H1 (cell line): ENCODE results near the gene CPED1. TPM values are rescaled to one million over a fixed set of nuclear protein-coding genes. Genes with fewer than 3 reads are reported as not detected.

Experiments
- CTCF ChIA-PET: fragments of 300-600 bp; sonication (Branson Sonifier 250); formaldehyde crosslinking; loops from one replicate; lab custom pipeline; 2021; ENCODE audit not compliant: partially characterized antibody; lab: Charles Lee
- POLR2A ChIA-PET: fragments of 300-600 bp; sonication (Branson Sonifier 250); formaldehyde crosslinking; loops from one replicate; lab custom pipeline; 2021; ENCODE audit warnings: inconsistent platforms; ENCODE audit not compliant: partially characterized antibody; lab: Charles Lee
- DNase-seq, 2 experiments: peaks; one replicate each; pipeline versions ENCODE4 v3.0.0 to v3.0.0-alpha.2; 2010 to 2022; ENCODE audit warnings: low spot score in 2 of 2, low read depth in 1 of 2, mixed read lengths in 1 of 2
- FAIRE-seq: peaks from 2 replicates; lab custom pipeline; 2011; peaks lifted over from hg19 to GRCh38; lab: Jason Lieb, UNC
- H2AFZ ChIP-seq: 2 replicates; pipeline ENCODE4 v1.8.1; 2012; ENCODE audit warnings: low read length, inconsistent platforms
- H2AK5ac ChIP-seq: 2 replicates; pipeline ENCODE4 v1.6.1; 2013; ENCODE audit warnings: low read depth, low read length
- H2BK120ac ChIP-seq: replicated peaks from 2 replicates; pipeline ENCODE3; 2013; ENCODE audit warnings: low read depth, low read length, inconsistent platforms
- H2BK12ac ChIP-seq: 2 replicates; pipeline ENCODE4 v1.6.1; 2013; ENCODE audit warnings: low read depth, low read length
- H2BK15ac ChIP-seq: 2 replicates; pipeline ENCODE4 v1.6.1; 2013; ENCODE audit warnings: low read length
- H2BK20ac ChIP-seq: 2 replicates; pipeline ENCODE4 v1.6.1; 2013; ENCODE audit warnings: low read length
- H2BK5ac ChIP-seq: 2 replicates; pipeline ENCODE4 v1.6.1; 2013; ENCODE audit warnings: low read depth, low read length
- H3K14ac ChIP-seq: 2 replicates; pipeline ENCODE4 v1.6.1; 2013; ENCODE audit warnings: inconsistent platforms; ENCODE audit not compliant: insufficient read length
- H3K18ac ChIP-seq: 2 replicates; pipeline ENCODE4 v1.6.1; 2013; ENCODE audit warnings: low read length; ENCODE audit errors: extremely low read depth
- H3K23ac ChIP-seq: 2 replicates; pipeline ENCODE4 v1.6.1; 2013; ENCODE audit warnings: inconsistent platforms; ENCODE audit not compliant: insufficient read length
- H3K23me2 ChIP-seq: 2 replicates; pipeline ENCODE4 v1.6.1; 2013; ENCODE audit warnings: low read depth, low read length
- H3K27ac ChIP-seq: 2 replicates; pipeline ENCODE4 v1.6.1; 2011; ENCODE audit warnings: low read depth, low read length, inconsistent platforms
- H3K27me3 ChIP-seq, 4 experiments: replicated peaks in 1 of 4; 1 replicate in 1 of 4; 2 replicates in 3 of 4; pipeline versions ENCODE4 v1.6.1 to v1.8.1; 2011 to 2013; ENCODE audit warnings: low read length in 3 of 4, mild to moderate bottlenecking in 3 of 4, inconsistent platforms in 2 of 4, mixed read lengths in 2 of 4, moderate library complexity in 1 of 4; ENCODE audit not compliant: control insufficient read depth in 3 of 4, insufficient read depth in 3 of 4; ENCODE audit errors: extremely low read depth in 1 of 4
- H3K36me3 ChIP-seq, 4 experiments: 2 replicates each; pipeline versions ENCODE4 v1.6.1 to v1.8.1; 2011 to 2013; ENCODE audit warnings: mild to moderate bottlenecking in 4 of 4, low read length in 3 of 4, moderate library complexity in 2 of 4, control low read depth in 1 of 4, inconsistent platforms in 1 of 4; ENCODE audit not compliant: insufficient read depth in 4 of 4, control insufficient read depth in 2 of 4
- H3K4ac ChIP-seq: replicated peaks from 2 replicates; pipeline ENCODE3; 2013; ENCODE audit warnings: low read length, low read depth, mixed read lengths, inconsistent platforms; ENCODE audit not compliant: insufficient read length
- H3K4me1 ChIP-seq, 4 experiments: replicated peaks in 1 of 4; 1 replicate in 1 of 4; 2 replicates in 3 of 4; pipeline versions ENCODE4 v1.6.1 to v1.8.1; 2011 to 2013; ENCODE audit warnings: low read length in 3 of 4, inconsistent platforms in 2 of 4, mixed read lengths in 1 of 4; ENCODE audit not compliant: insufficient read depth in 4 of 4, control insufficient read depth in 3 of 4
- H3K4me2 ChIP-seq, 2 experiments: 2 replicates each; pipeline versions ENCODE4 v1.6.1 to v1.8.1; 2011 to 2013; ENCODE audit warnings: low read depth in 2 of 2, low read length in 2 of 2, control low read depth in 1 of 2, inconsistent platforms in 1 of 2, mild to moderate bottlenecking in 1 of 2; ENCODE audit not compliant: insufficient read depth in 1 of 2
- H3K4me3 ChIP-seq, 4 experiments: fragments of 200-600, 300-600 bp in 1 of 4; sonication (generic), shearing (Covaris generic), sonication (Bioruptor Twin) in 1 of 4; 2 replicates each; pipeline versions ENCODE4 v1.5.1 to v1.8.1; 2011 to 2016; ENCODE audit warnings: low read length in 4 of 4, low read depth in 3 of 4, control low read depth in 2 of 4, inconsistent platforms in 2 of 4, mild to moderate bottlenecking in 2 of 4, mixed read lengths in 1 of 4, moderate library complexity in 1 of 4; ENCODE audit not compliant: insufficient read depth in 2 of 4; ENCODE audit errors: extremely low read depth in 1 of 4
- H3K56ac ChIP-seq: replicated peaks from 2 replicates; pipeline ENCODE3; 2013; ENCODE audit warnings: low read depth, mild to moderate bottlenecking, mixed read lengths, low read length, inconsistent platforms; ENCODE audit not compliant: insufficient read length
- H3K79me1 ChIP-seq: 2 replicates; pipeline ENCODE4 v1.6.1; 2013; ENCODE audit warnings: low read depth, low read length, control low read depth
- H3K79me2 ChIP-seq, 2 experiments: 2 replicates each; pipeline versions ENCODE4 v1.6.1 to v1.8.1; 2012 to 2013; ENCODE audit warnings: low read length in 2 of 2, mild to moderate bottlenecking in 2 of 2, inconsistent platforms in 1 of 2; ENCODE audit not compliant: insufficient read depth in 2 of 2, control insufficient read depth in 1 of 2
- H3K9ac ChIP-seq, 4 experiments: replicated peaks in 1 of 4; 1 replicate in 1 of 4; 2 replicates in 3 of 4; pipeline versions ENCODE4 v1.6.1 to v1.8.1; 2011 to 2013; ENCODE audit warnings: low read depth in 3 of 4, low read length in 3 of 4, control low read depth in 2 of 4, mild to moderate bottlenecking in 2 of 4, moderate library complexity in 2 of 4, inconsistent platforms in 1 of 4; ENCODE audit errors: extremely low read depth in 1 of 4
- H3K9me3 ChIP-seq, 2 experiments: 2 replicates each; pipeline versions ENCODE4 v1.6.1 to v1.8.1; 2012 to 2013; ENCODE audit warnings: mild to moderate bottlenecking in 2 of 2, moderate library complexity in 2 of 2, control low read depth in 1 of 2, inconsistent platforms in 1 of 2, low read depth in 1 of 2, low read length in 1 of 2, mixed read lengths in 1 of 2; ENCODE audit not compliant: insufficient read depth in 2 of 2
- H4K20me1 ChIP-seq, 2 experiments: replicated peaks in 1 of 2; 2 replicates each; pipeline versions ENCODE3 to v1.8.1; 2011 to 2013; ENCODE audit warnings: inconsistent platforms in 2 of 2, low read length in 2 of 2, mild to moderate bottlenecking in 1 of 2; ENCODE audit not compliant: insufficient read depth in 2 of 2, control insufficient read depth in 1 of 2
- H4K5ac ChIP-seq: 2 replicates; pipeline ENCODE4 v1.6.1; 2013; ENCODE audit warnings: low read length, low read depth, mixed read lengths, inconsistent platforms; ENCODE audit not compliant: insufficient read length
- H4K8ac ChIP-seq: 2 replicates; pipeline ENCODE4 v1.8.0; 2013; ENCODE audit warnings: mild to moderate bottlenecking, moderate library complexity, low read length, inconsistent platforms; ENCODE audit not compliant: insufficient read depth; ENCODE audit errors: extremely low read depth
- H4K91ac ChIP-seq: replicated peaks from 2 replicates; pipeline ENCODE3; 2013; ENCODE audit warnings: low read length, mixed read lengths, inconsistent platforms; ENCODE audit not compliant: insufficient read length
- E2F6 ChIP-seq: IDR thresholded peaks from 2 replicates; pipeline ENCODE4 v1.6.1; 2012; ENCODE audit warnings: inconsistent platforms
- EGR1 ChIP-seq: IDR thresholded peaks from 2 replicates; pipeline ENCODE4 v1.6.1; 2011; ENCODE audit warnings: low read depth, low read length, borderline replicate concordance
- KDM1A ChIP-seq: fragments of 200-600, 300-600 bp; sonication (generic); IDR thresholded peaks from 2 replicates; pipeline ENCODE4 v1.7.1; 2016; ENCODE audit warnings: mild to moderate bottlenecking, low read length, borderline replicate concordance
- POU5F1 ChIP-seq: IDR thresholded peaks from 2 replicates; pipeline ENCODE4 v1.6.1; 2011; ENCODE audit warnings: low read depth, mild to moderate bottlenecking, low read length, moderate library complexity
- SUZ12 ChIP-seq: fragments of 200-600 bp; sonication (generic); IDR thresholded peaks from 2 replicates; pipeline ENCODE4 v1.6.1; 2012; ENCODE audit warnings: mild to moderate bottlenecking, inconsistent platforms, low read length, moderate library complexity, mixed read lengths
- polyA plus RNA-seq, 7 experiments: library from polyadenylated mRNA; depleted of rRNA in 3 of 7; stranded (reverse) in 5 of 7; unstranded in 2 of 7; fragments of >200 nt in 5 of 7; fragments of 200-250 nt in 2 of 7; gene quantifications; 1 replicate in 5 of 7; 2 replicates in 1 of 7; 4 replicates in 1 of 7; pipeline versions ENCODE4 v1.2.1 to v1.2.3, GENCODE V29; 2011 to 2013; ENCODE audit warnings: missing spikeins in 2 of 7, mixed read lengths in 2 of 7
- total RNA-seq: library from RNA; stranded (reverse); fragmentation: NEBNext Ultra II Directional; extraction: Animal tissue kit (Norgen Biotek cat#: 25700); gene quantifications from 2 replicates; pipeline ENCODE4 v1.2.1, GENCODE V29; 2021

The CPED1 gene
- total and polyA plus RNA-seq, 2 of the 8 experiments (the other 6 are each of a cell fraction or from before 2014, with no cell fraction given) = 0.08 to 0.39 TPM

DNA sequence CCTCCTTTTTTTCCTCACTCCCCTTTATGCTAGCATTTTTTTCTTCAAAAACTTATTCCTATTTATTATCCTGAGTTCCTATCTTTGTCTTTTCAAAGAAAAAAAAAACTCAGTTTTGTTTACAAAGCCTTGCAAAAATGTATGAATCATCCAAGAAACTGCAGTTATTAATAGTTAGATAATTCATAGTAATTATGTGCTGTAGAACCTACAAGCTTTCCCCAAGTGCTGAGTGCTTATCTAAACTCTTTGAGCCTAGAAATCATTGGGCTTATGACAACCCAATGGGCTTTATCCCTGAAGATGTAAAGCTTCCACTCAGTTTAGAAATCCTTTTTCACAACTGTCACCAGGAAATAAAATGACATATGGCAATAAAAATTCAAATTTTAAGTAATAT, 194.4 kb downstream of the CPED1 start:
- Histone ChIP-seq H3K9ac (no peak overlapping the region), H4K8ac (no peak overlapping the region), H2BK20ac (no peak overlapping the region), H2BK15ac (no peak overlapping the region), H2AFZ (no peak overlapping the region), H3K79me1 (no peaks in the 10 kb centered on the region), H3K4me2 (no peak overlapping the region), H3K14ac (no peak overlapping the region), H3K18ac (no peak overlapping the region), H2BK5ac (no peak overlapping the region), H2BK120ac (no peak overlapping the region), H4K91ac (no peak overlapping the region), H3K56ac (no peak overlapping the region), H3K9me3 (no peaks in the 10 kb centered on the region), H3K23ac (no peak overlapping the region), H2BK12ac (no peak overlapping the region), H3K27ac (no peak overlapping the region), H3K27me3 (no peaks in the 10 kb centered on the region), H2AK5ac (no peak overlapping the region), H3K79me2 (no peaks in the 10 kb centered on the region), H3K4ac (no peak overlapping the region), H3K4me3 (no peak overlapping the region), H4K20me1 (no peaks in the 10 kb centered on the region), H3K23me2 (no peaks in the 10 kb centered on the region), H3K4me1 (no peaks in the 10 kb centered on the region), H4K5ac (no peak overlapping the region), H3K36me3 (no peaks in the 10 kb centered on the region)
- TF ChIP-seq EGR1 (no peak), POU5F1 (no peak), KDM1A (no peak), E2F6 (no peak), SUZ12 (no peak)
- ChIA-PET CTCF (interaction anchor here (0.7 kb wide), 2 partner anchors 12 to 31 kb away, joined by 3 read pairs; no protein-coding TSS in a partner anchor), POLR2A (no interaction called here)
- no peak for DNase-seq
- no peak for FAIRE-seq
